ENCODE results near the gene PIP4K2C.
"Not testable (repeated sequence)": the region's sequence is repeated elsewhere in the genome, so short reads cannot be mapped to it uniquely, and the experiment has no call there.

DNA sequence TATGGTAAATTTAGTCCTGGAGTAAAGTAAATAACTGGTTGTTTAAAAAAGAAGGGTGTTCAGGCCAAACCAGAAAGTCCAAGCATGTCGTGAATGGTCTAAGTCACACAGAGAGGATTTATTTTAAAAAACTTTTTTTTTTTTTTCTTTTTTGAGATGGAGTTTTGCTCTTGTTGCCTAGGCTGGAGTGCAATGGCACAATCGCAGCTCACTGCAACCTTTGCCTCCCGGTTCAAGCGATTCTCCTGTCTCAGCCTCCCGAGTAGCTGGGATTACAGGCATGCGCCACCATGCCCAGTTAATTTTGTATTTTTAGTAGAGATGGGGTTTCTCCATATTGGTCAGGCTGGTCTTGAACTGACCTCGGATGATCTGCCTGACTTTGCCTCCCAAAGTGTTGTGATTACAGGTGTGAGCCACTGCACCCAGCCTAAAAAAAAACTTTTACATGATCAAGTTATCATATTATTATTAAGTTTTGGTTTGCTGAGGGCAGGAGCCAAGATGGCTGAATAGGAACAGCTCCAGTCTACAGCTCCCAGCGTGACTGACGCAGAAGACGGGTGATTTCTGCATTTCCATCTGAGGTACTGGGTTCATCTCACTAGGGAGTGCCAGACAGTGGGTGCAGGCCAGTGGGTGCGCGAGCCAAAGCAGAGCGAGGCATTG is 55.1 kb downstream of the PIP4K2C start:
- TF ChIP-seq CEBPB (IDR thresholded peaks at IDR 0.05; ENCODE audit: low read depth, low read length); POLR2A (IDR thresholded peaks at IDR 0.05; ENCODE audit: low read depth, low read length); RCOR1 (IDR thresholded peaks at IDR 0.05; ENCODE audit: insufficient replicate concordance, low read length); RAD21 (IDR thresholded peaks at IDR 0.05; ENCODE audit: low read length); MAZ (IDR thresholded peaks at IDR 0.05; ENCODE audit: borderline replicate concordance, low read depth, low read length); NFE2L2 (IDR thresholded peaks at IDR 0.05; ENCODE audit: low read depth, low read length); RFX5 (IDR thresholded peaks at IDR 0.05; ENCODE audit: low read depth, low read length); FOS (IDR thresholded peaks at IDR 0.05; ENCODE audit: low read depth, low read length); BHLHE40 (IDR thresholded peaks at IDR 0.05; ENCODE audit: low read depth, low read length): not testable (repeated sequence)
- TF ChIP-seq, protein P1, sequence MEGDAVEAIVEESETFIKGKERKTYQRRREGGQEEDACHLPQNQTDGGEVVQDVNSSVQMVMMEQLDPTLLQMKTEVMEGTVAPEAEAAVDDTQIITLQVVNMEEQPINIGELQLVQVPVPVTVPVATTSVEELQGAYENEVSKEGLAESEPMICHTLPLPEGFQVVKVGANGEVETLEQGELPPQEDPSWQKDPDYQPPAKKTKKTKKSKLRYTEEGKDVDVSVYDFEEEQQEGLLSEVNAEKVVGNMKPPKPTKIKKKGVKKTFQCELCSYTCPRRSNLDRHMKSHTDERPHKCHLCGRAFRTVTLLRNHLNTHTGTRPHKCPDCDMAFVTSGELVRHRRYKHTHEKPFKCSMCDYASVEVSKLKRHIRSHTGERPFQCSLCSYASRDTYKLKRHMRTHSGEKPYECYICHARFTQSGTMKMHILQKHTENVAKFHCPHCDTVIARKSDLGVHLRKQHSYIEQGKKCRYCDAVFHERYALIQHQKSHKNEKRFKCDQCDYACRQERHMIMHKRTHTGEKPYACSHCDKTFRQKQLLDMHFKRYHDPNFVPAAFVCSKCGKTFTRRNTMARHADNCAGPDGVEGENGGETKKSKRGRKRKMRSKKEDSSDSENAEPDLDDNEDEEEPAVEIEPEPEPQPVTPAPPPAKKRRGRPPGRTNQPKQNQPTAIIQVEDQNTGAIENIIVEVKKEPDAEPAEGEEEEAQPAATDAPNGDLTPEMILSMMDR (conservative IDR thresholded peaks at IDR 0.05; ENCODE audit: low read depth, low read length) = not testable (repeated sequence)
- TF ChIP-seq, protein P2, sequence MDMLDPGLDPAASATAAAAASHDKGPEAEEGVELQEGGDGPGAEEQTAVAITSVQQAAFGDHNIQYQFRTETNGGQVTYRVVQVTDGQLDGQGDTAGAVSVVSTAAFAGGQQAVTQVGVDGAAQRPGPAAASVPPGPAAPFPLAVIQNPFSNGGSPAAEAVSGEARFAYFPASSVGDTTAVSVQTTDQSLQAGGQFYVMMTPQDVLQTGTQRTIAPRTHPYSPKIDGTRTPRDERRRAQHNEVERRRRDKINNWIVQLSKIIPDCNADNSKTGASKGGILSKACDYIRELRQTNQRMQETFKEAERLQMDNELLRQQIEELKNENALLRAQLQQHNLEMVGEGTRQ (IDR thresholded peaks at IDR 0.05; ENCODE audit: low read depth, low read length) = not testable (repeated sequence)

Measured in IMR-90 (cell line).